ENCODE results near the gene OR1L1.

DNA sequence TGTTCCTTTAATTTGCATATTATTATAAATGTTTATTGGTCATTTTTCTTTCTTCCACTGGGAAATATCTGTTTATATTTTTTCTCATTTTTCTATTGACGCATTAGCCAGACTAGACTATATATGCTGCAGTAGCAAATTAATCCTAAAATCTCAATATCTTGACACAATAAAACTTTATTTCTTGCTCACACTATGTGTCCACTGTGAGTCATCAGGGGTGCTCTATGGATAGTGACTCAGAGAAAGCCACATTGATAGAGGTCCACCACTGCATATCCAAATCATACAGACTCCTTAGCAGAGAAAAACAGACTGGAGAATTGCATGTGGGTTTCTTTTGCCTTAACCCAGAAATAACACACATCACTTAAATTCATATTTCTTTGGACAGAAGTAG is 34.2 kb downstream of the OR1L1 start:
- TF ChIP-seq, protein P1, sequence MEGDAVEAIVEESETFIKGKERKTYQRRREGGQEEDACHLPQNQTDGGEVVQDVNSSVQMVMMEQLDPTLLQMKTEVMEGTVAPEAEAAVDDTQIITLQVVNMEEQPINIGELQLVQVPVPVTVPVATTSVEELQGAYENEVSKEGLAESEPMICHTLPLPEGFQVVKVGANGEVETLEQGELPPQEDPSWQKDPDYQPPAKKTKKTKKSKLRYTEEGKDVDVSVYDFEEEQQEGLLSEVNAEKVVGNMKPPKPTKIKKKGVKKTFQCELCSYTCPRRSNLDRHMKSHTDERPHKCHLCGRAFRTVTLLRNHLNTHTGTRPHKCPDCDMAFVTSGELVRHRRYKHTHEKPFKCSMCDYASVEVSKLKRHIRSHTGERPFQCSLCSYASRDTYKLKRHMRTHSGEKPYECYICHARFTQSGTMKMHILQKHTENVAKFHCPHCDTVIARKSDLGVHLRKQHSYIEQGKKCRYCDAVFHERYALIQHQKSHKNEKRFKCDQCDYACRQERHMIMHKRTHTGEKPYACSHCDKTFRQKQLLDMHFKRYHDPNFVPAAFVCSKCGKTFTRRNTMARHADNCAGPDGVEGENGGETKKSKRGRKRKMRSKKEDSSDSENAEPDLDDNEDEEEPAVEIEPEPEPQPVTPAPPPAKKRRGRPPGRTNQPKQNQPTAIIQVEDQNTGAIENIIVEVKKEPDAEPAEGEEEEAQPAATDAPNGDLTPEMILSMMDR (IDR thresholded peaks at IDR 0.05): no peak
- TF ChIP-seq POLR2A (IDR thresholded peaks at IDR 0.05): no peak

Measured in prostate gland (tissue), 2 donors.